Neutrophil (primary cell): ENCODE data around the gene MYO16.

ENCODE experiments used
- H3K27ac ChIP-seq: fragments of 200-600 bp; sonication (generic); 2 replicates; pipeline ENCODE4 v1.5.1; 2016; ENCODE audit warnings: mild to moderate bottlenecking, moderate library complexity
- H3K27me3 ChIP-seq: fragments of 200-600 bp; sonication (generic); 2 replicates; pipeline ENCODE4 v1.6.0; 2016; ENCODE audit warnings: mild to moderate bottlenecking
- H3K36me3 ChIP-seq: fragments of 200-600 bp; sonication (generic); 2 replicates; pipeline ENCODE4 v1.5.1; 2017
- H3K4me1 ChIP-seq, 2 experiments: fragments of 200-600 bp in 1 of 2; sonication (generic) in 1 of 2; 1 replicate in 1 of 2; 2 replicates in 1 of 2; pipeline versions ENCODE4 v1.5.1 to v1.6.1; 2013 to 2016; ENCODE audit warnings: low read depth in 1 of 2, low read length in 1 of 2, mild to moderate bottlenecking in 1 of 2, moderate library complexity in 1 of 2; ENCODE audit not compliant: control insufficient read depth in 1 of 2, insufficient read depth in 1 of 2
- H3K4me3 ChIP-seq, 2 experiments: fragments of 200-600 bp in 1 of 2; sonication (generic) in 1 of 2; 1 replicate in 1 of 2; 2 replicates in 1 of 2; pipeline ENCODE4 v1.5.1; 2013 to 2016; ENCODE audit warnings: low read depth in 1 of 2, low read length in 1 of 2, mild to moderate bottlenecking in 1 of 2, moderate library complexity in 1 of 2
- H3K9me3 ChIP-seq: fragments of 200-600 bp; sonication (generic); 2 replicates; pipeline ENCODE4 v1.5.1; 2016
- TF ChIP-seq, protein P1 (sequence below): fragments of 200-600 bp; sonication (generic); IDR thresholded peaks from 2 replicates; pipeline ENCODE4 v1.5.1; 2016; ENCODE audit warnings: antibody characterized with exemption

Gene MYO16

DNA sequence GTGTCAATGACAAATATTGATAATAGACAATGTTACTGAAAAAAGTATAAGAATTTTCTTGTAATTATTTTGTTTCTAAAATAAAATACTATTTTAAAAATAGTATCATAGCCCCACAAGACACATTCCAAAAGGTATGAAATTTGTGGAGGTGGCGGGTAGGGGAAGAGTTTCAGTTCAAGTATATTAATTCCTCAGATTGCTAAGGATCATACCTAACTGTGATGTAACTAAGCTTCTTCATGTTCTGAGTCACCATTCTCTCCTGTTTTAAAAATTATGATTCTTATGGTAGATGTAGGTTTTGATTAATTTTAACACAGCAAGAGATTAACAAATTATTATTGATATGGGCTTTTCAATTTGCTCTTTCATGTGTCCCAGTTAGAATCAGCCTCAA, 61.3 kb downstream of the MYO16 start:
- TF ChIP-seq, protein P1, sequence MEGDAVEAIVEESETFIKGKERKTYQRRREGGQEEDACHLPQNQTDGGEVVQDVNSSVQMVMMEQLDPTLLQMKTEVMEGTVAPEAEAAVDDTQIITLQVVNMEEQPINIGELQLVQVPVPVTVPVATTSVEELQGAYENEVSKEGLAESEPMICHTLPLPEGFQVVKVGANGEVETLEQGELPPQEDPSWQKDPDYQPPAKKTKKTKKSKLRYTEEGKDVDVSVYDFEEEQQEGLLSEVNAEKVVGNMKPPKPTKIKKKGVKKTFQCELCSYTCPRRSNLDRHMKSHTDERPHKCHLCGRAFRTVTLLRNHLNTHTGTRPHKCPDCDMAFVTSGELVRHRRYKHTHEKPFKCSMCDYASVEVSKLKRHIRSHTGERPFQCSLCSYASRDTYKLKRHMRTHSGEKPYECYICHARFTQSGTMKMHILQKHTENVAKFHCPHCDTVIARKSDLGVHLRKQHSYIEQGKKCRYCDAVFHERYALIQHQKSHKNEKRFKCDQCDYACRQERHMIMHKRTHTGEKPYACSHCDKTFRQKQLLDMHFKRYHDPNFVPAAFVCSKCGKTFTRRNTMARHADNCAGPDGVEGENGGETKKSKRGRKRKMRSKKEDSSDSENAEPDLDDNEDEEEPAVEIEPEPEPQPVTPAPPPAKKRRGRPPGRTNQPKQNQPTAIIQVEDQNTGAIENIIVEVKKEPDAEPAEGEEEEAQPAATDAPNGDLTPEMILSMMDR = no peak
- H3K27ac ChIP-seq = no peak overlapping the region
- no peaks in the 10 kb centered on the region for H3K4me1 ChIP-seq
- H3K9me3 ChIP-seq = no peaks in the 10 kb centered on the region
- H3K4me3 ChIP-seq = no peak overlapping the region
- H3K36me3 ChIP-seq = no peaks in the 10 kb centered on the region
- no peaks in the 10 kb centered on the region for H3K27me3 ChIP-seq

DNA sequence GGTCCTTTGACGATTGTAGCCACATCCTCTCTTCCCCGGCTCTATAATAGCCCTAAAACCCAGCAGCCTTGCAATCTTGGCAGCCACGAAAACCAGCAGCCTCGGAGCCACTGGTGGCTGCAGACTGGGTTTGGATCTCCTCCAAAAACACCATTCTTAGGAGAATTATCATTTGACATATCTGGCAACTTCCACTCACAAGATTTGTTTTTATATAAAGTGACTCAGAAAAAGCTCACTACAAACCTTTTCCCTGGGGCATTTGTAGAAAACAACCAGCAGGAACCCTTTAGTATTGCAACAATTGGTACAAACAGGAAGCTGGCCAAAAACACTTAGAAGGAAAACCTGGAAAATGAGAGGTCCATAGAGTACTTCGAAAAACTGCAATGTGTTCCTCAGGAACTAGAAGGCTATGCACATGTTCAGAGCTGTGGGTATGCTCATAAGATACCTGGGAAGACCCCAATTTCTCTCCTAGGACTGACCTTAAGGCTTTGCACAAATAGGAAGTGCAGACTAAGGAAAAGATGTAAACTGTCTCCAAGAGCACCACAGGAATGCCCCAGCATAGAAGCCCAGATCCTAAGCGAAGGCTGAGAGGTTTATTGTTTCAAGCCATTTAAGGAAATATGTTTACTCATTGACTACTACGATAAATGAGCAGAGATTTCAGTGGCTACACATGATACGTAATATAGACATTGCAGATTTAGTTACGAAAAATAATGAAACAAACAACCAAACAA, 71.2 kb downstream of the MYO16 start:
- H3K27me3 ChIP-seq = no peaks in the 10 kb centered on the region
- no peaks in the 10 kb centered on the region for H3K9me3 ChIP-seq
- H3K36me3 ChIP-seq = no peaks in the 10 kb centered on the region
- no peak overlapping the region for H3K27ac ChIP-seq
- TF ChIP-seq, protein P1 = no peak
- H3K4me3 ChIP-seq = no peak overlapping the region
- no peaks in the 10 kb centered on the region for H3K4me1 ChIP-seq

DNA sequence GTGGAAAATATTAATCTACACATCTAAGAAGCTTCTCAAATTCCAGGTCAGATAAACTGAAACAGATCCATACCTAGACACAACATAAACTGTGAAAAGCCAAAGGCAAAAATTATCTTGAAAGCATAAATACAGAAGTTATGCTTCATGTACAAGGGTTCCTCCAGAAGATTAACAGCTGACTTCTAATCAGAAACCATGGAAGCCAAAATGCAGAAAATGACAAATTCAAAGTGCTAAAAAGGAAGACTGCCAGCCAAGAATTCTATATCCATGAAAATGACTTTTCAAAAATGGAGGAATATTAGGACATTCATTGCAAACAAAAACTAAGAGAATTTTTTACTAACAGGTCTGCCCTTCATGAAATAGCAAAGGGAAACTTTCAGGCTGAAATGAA, 72.8 kb downstream of the MYO16 start:
- Histone ChIP-seq H3K4me3 (no peak overlapping the region), H3K9me3 (no peaks in the 10 kb centered on the region), H3K27ac (no peak overlapping the region), H3K4me1 (no peaks in the 10 kb centered on the region), H3K36me3 (no peaks in the 10 kb centered on the region), H3K27me3 (no peaks in the 10 kb centered on the region)
- TF ChIP-seq, protein P1 = no peak

DNA sequence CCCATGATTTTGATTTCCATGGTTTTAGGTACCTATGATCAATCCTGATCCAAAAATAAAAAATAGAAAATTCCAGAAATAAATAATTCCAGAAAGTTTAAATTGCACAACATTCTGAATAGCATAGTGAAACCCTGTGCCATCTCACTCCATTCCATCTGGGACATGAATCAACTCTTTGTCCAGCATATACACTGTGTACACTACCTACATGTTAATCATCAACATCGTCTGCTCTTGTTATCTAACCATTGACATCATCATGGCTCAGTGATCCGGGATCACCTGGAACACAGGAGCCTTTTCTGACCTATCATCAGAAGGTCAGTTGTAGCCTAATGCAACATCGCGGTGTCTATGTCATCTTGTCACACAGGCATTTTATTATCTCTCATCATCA, 75.6 kb downstream of the MYO16 start:
- Histone ChIP-seq H3K9me3 (no peaks in the 10 kb centered on the region), H3K27me3 (no peaks in the 10 kb centered on the region), H3K4me3 (no peak overlapping the region), H3K4me1 (no peaks in the 10 kb centered on the region), H3K36me3 (no peaks in the 10 kb centered on the region), H3K27ac (no peak overlapping the region)
- TF ChIP-seq, protein P1 = no peak

DNA sequence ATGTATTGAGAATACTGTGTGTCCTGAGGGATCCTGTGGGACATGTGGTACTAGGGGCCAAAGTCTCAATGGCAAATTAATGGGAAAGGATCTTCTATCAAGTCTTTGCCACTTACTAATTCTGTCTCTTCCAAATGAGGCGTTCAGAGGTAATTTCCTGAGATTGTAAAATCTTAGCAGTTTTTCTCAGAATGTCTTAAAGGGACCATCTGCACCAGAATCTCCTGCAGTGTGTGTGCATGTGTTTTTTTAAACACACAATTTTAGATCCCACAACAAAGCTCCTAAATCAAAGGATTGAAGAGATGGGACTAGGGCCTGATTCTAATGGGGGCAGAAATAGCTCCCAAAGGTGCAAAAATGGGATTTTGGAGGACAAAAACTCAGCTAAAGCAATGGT, 78.2 kb downstream of the MYO16 start:
- Histone ChIP-seq H3K4me1 (no peaks in the 10 kb centered on the region), H3K27me3 (no peaks in the 10 kb centered on the region), H3K4me3 (no peak overlapping the region), H3K27ac (no peak overlapping the region), H3K36me3 (no peaks in the 10 kb centered on the region), H3K9me3 (no peaks in the 10 kb centered on the region)
- TF ChIP-seq, protein P1 = no peak
